Esophagus squamous epithelium (tissue), 4 donors: ENCODE results near the gene NVL.

Experiments used
- CTCF ChIP-seq, 6 experiments: fragments of 450-650 bp in 4 of 6; fragments of 200-600 bp in 2 of 6; sonication (generic) in 2 of 6; IDR thresholded peaks; one replicate each; pipeline ENCODE4 v1.5.1; 2016 to 2019; ENCODE audit warnings: antibody characterized with exemption in 6 of 6, mild to moderate bottlenecking in 4 of 6, moderate library complexity in 4 of 6
- POLR2A ChIP-seq, 4 donors: fragments of 450-650 bp; IDR thresholded peaks; one replicate each; pipeline ENCODE4 v1.6.1; 2017; ENCODE audit warnings: antibody characterized with exemption in 4 of 4, mild to moderate bottlenecking in 4 of 4, moderate library complexity in 3 of 4

DNA sequence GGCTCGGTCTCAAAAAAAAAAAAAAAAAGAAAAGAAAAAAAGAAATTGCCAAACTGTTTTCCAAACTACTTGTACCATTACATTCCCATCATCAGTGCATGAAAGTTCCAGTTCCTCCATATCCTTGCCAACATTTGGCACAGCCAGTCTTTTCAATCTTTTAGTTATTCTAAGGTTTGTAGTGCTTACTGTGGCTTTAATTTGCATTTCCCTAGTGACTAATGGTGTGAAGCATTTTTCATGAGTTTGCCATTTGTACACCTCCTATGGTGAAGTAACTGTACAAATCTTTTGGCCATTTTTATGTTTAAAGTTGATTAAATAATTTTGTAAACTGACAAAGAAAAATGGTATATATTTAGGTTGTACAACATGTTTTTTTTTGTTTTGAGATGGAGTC is 76.3 kb downstream of the NVL start:
- TF ChIP-seq POLR2A (IDR thresholded peaks at IDR 0.05), result no peak
- TF ChIP-seq CTCF (IDR thresholded peaks at IDR 0.05), result no peak
